GM18511 (cell line): ENCODE data around the gene SLC16A6.
A peak's percentile ranks its signal among the peaks of the same experiment; 100 is the strongest.
"Not testable (repeated sequence)": the region's sequence is repeated elsewhere in the genome, so short reads cannot be mapped to it uniquely, and the experiment has no call there.

Experiments
- ATAC-seq: cut with Tn5 transposase; IDR thresholded peaks from one replicate; pipeline ENCODE4 v1.9.1; 2021; ENCODE audit warnings: mild to moderate bottlenecking, moderate library complexity; ENCODE audit not compliant: unreplicated experiment

SLC16A6 gene

GRCh38 chr17:68290955-68291835 is at the start of gene SLC16A6, which contains the start of gene ARSG:
Gene SLC16A6, minus strand, starts transcription at chr17:68291127. Its CDS starts 12,807 bp downstream, at chr17:68278320.
Gene ARSG, plus strand, starts transcription at chr17:68291495. Its CDS starts 15,999 bp downstream, at chr17:68307494.
- ATAC-seq = peak; percentile 52

GRCh38 chr17:68334393-68334792 is 43.5 kb upstream of the SLC16A6 start:
- ATAC-seq = no peak

GRCh38 chr17:68331932-68332331 is 41.0 kb upstream of the SLC16A6 start:
- not testable (repeated sequence) for ATAC-seq

GRCh38 chr17:68329331-68329730 is 38.4 kb upstream of the SLC16A6 start:
- no peak for ATAC-seq

GRCh38 chr17:68328676-68329075 is 37.7 kb upstream of the SLC16A6 start:
- no peak for ATAC-seq

- ATAC-seq = no peak
Observed at GRCh38 chr17:68327823-68328557, 37.1 kb upstream of the SLC16A6 start.

GRCh38 chr17:68326681-68327080 is 35.8 kb upstream of the SLC16A6 start:
- ATAC-seq = no peak

GRCh38 chr17:68325961-68326360 is 35.0 kb upstream of the SLC16A6 start:
- ATAC-seq = no peak

GRCh38 chr17:68324654-68325336 is 33.9 kb upstream of the SLC16A6 start:
- ATAC-seq = no peak

GRCh38 chr17:68324114-68324513 is 33.2 kb upstream of the SLC16A6 start:
- no peak for ATAC-seq

- no peak for ATAC-seq
Observed at GRCh38 chr17:68322630-68323029, 31.7 kb upstream of the SLC16A6 start.

GRCh38 chr17:68321556-68321954 is 30.6 kb upstream of the SLC16A6 start:
- ATAC-seq = no peak

GRCh38 chr17:68320943-68321555 is 30.1 kb upstream of the SLC16A6 start:
- ATAC-seq = no peak

- ATAC-seq = no peak
Observed at GRCh38 chr17:68320311-68320865, 29.5 kb upstream of the SLC16A6 start.

GRCh38 chr17:68319410-68320162 is 28.7 kb upstream of the SLC16A6 start:
- peak; percentile 69 for ATAC-seq

- ATAC-seq = peak; percentile 54
Observed at GRCh38 chr17:68318103-68318991, 27.4 kb upstream of the SLC16A6 start.

- ATAC-seq = no peak
Observed at GRCh38 chr17:68317458-68317857, 26.5 kb upstream of the SLC16A6 start.

GRCh38 chr17:68315930-68316329 is 25.0 kb upstream of the SLC16A6 start:
- ATAC-seq = no peak
